ENCODE results near the gene APBB2.

The APBB2 gene

GRCh38 chr4:41212616-41213203 is 1.6 kb downstream of the APBB2 start:
- Histone ChIP-seq H3K4me3 (ENCODE audit: low read depth, low read length) (no peak overlapping the region), H3K27ac (no peak overlapping the region), H3K36me3 (no peaks in the 10 kb centered on the region), H3K27me3 (ENCODE audit: insufficient read depth, low read depth, severe bottlenecking) (no peaks in the 10 kb centered on the region), H3K9me3 (ENCODE audit: severe bottlenecking) (no peaks in the 10 kb centered on the region)
- peak; percentile 59 for TF ChIP-seq CTCF (IDR thresholded peaks at IDR 0.05; ENCODE audit: low read depth, low read length)
- peak; percentile 45 for DNase-seq

- DNase-seq, result no peak
- Histone ChIP-seq H3K36me3 (no peaks in the 10 kb centered on the region), H3K4me3 (ENCODE audit: low read depth, low read length) (no peak overlapping the region), H3K9me3 (ENCODE audit: severe bottlenecking) (no peaks in the 10 kb centered on the region), H3K27ac (no peak overlapping the region), H3K27me3 (ENCODE audit: insufficient read depth, low read depth, severe bottlenecking) (no peaks in the 10 kb centered on the region)
- TF ChIP-seq CTCF (IDR thresholded peaks at IDR 0.05; ENCODE audit: low read depth, low read length), result no peak
Measured at GRCh38 chr4:41211951-41212615, 2.3 kb downstream of the APBB2 start.

GRCh38 chr4:41209901-41210300 is 4.4 kb downstream of the APBB2 start:
- H3K27me3 ChIP-seq (ENCODE audit: insufficient read depth, low read depth, severe bottlenecking), result no peaks in the 10 kb centered on the region
- DNase-seq, result no peak
- no peaks in the 10 kb centered on the region for H3K9me3 ChIP-seq (ENCODE audit: severe bottlenecking)
- no peaks in the 10 kb centered on the region for H3K36me3 ChIP-seq
- H3K27ac ChIP-seq, result no peak overlapping the region
- no peak for TF ChIP-seq CTCF (IDR thresholded peaks at IDR 0.05; ENCODE audit: low read depth, low read length)
- no peak overlapping the region for H3K4me3 ChIP-seq (ENCODE audit: low read depth, low read length)

- no peaks in the 10 kb centered on the region for H3K27me3 ChIP-seq (ENCODE audit: insufficient read depth, low read depth, severe bottlenecking)
- no peaks in the 10 kb centered on the region for H3K36me3 ChIP-seq
- no peaks in the 10 kb centered on the region for H3K9me3 ChIP-seq (ENCODE audit: severe bottlenecking)
- H3K27ac ChIP-seq, result no peak overlapping the region
- H3K4me3 ChIP-seq (ENCODE audit: low read depth, low read length), result no peak overlapping the region
- TF ChIP-seq CTCF (IDR thresholded peaks at IDR 0.05; ENCODE audit: low read depth, low read length), result no peak
- no peak for DNase-seq
Measured at GRCh38 chr4:41209187-41209586, 5.2 kb downstream of the APBB2 start.

- Histone ChIP-seq H3K9me3 (ENCODE audit: severe bottlenecking) (no peaks in the 10 kb centered on the region), H3K4me3 (ENCODE audit: low read depth, low read length) (no peak overlapping the region), H3K27ac (no peak overlapping the region), H3K36me3 (no peaks in the 10 kb centered on the region), H3K27me3 (ENCODE audit: insufficient read depth, low read depth, severe bottlenecking) (no peaks in the 10 kb centered on the region)
- TF ChIP-seq CTCF (IDR thresholded peaks at IDR 0.05; ENCODE audit: low read depth, low read length), result no peak
- DNase-seq, result no peak
Measured at GRCh38 chr4:41207291-41207831, 7.0 kb downstream of the APBB2 start.

Measured in WERI-Rb-1 (cell line).